ENCODE results near the gene CHRNA3.

Gene CHRNA3

DNA sequence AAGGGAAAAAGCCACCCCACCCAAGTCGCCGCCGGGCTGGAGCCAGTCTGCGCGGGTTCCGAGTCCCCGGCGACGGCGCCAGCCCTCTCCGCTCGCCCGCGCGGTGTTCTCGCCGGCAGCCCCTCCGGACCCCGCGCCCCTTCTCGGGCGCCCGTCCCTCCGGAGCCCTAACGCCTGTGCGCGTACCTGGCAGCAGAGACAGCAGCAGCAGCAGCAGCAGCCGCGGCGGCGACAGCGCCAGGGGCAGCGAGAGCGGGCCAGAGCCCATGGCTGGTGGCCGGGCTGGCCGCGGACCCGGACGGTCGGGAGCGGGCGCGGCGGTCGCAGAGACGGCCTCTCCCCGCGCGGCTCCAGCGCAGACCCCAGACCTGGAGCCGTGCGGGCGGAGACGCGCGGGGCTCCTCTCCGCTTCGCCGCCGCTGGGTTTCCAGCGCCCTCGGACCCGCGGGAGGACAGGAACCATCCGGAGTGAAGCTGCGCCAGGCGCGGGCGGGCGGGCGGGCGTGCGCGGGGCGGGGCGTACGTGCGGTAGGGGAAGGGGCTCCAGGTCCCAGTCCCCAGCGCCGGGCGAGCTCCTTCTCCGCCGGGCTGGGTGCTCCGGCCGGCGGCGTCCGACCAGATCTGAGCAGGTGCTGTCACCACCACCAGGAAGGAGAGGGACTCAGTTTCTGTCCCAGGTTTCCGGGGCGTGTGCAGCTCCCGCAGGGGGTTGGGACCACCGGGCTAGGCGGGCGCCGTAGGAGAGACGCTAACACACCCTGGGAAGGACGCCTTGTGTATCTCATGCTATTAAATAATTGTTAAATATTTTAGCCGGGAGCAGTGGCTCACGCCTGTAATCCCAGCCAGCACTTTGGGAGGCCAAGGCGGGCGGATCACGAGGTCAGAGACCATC, at the start of gene CHRNA3:
Gene CHRNA3, minus strand, starts transcription at position 470 of the 895 bp plus-strand sequence. Its CDS starts 202 bp downstream, at position 268.
- DNase-seq (ENCODE audit: low read depth) = no peak

DNA sequence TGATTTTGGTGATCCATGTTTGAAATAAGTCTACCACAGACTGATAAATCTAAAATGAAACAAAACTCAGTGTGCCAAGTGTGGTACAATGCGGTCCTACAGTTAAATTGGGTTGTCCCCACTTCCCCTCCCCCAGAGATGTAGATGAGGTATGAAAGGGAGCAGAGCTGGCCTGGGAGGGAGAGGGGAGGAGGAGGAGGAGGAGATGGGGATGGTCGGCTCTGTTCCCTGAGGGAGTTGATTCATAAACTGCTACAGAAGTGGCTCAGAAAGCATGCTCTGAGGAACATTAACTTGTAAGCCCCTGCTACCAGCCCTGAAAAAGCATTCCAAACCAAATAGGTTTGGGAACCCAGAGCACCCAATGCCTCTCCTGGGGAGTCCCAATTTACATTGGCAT, 48.2 kb upstream of the CHRNA3 start:
- no peak for DNase-seq (ENCODE audit: low read depth)

DNA sequence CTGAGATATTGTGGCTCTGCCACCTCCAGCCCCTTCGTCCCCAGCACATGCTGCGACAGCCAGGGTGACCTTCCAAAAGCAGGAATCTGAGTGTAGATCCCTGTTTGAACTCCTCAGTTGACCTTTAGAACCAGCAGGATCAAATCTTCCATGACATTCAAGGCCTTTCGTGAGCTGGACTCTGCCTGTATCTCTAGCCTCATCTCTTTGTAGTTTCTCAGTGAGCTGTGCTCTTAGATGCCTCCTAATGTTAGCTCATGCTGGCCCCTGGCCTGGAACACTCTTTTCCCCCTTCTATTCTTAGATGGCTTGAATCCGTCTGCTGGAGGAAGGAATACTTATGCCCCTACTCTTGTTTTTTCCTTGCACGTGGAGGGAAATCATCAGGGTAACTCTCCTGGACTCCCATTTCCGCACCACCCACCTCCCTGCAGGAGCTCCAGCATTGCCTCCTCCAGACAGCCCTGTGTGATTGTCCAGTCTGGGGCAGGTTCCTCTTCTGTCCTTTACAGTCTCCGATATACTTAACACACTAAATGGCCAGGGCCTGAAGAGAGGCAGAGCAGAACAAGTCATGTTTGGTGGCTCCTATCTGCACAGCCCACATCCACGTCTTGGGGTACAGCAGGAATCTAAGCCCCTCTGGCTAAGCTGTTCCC, 46.9 kb upstream of the CHRNA3 start:
- DNase-seq (ENCODE audit: low read depth) = no peak

DNA sequence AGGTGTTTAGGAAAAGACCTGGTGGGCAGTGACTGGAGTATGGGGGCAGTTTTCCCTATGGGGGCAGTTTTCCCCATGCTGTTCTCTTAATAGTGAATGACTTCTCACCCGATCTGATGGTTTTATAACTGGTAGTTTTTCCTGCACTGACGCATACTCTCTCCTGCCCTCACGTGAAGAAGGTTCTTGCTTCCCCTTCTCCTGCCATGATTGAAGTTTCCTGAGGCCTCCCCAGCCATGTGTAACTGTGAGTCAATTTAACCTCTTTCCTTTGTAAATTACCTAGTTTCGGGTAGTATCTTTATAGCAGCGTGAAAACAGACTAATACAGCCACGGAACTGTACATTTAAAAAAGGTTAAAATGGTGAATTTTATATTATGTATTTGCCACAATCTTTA, 45.2 kb upstream of the CHRNA3 start:
- no peak for DNase-seq (ENCODE audit: low read depth)

DNA sequence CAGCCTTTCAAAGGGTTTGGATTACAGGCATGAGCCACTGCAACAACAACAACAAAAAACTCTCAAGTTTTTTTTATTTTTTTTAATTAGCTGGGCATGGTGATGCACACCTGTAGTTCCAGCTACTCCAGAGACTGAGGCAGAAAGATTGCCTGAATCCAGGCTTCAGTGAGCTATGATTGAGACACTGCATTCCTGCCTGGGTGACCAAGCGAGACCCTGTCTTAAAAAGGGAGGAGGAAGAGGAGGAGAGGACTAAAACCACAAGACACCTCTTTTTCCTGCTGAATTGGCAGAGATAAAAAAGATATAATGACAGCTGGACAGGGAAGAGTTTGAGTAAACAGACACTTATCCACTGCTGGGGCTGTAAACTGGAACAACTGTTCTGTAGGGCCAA, 42.9 kb upstream of the CHRNA3 start:
- DNase-seq (ENCODE audit: low read depth) = no peak

DNA sequence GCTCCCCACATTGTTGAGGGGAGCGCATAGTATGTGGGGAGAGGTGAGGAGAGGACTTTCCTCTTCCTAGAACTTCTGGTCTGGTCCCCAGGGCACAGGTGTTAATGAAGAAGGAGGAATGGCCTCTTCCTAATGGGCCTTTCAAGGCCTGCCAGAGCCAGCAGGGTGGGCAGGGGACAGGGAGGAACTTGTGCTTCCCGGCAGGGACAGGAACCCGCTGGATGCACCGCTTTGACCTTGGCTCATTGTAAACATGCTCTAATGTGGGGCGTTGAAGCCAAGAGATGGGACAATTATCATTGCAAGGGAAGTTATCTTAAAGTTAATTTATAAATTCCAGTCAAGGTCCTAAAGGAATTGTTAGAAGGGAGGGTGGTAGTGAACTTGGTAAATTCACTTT, 41.2 kb upstream of the CHRNA3 start:
- no peak for DNase-seq (ENCODE audit: low read depth)

DNA sequence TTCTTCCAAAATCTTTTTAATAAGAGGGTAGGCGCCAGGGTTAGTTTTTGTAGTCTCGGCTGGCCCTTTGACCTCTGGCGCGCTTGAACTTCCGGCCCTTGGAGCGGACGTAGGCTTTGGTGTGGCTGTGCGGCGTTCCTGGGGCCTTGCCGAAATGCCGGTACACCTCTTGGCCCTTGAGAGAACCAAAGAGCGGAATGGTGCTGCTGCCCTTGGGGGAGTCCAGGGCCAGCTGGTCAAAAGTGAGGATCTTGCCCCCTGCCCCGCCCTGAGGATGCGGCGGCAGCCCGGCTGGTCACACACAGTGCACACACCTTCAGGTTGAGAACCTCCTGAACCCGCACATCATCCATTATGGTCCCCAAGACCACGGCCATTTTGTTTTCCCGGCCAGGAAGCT, 40.2 kb upstream of the CHRNA3 start:
- DNase-seq (ENCODE audit: low read depth) = no peak

DNA sequence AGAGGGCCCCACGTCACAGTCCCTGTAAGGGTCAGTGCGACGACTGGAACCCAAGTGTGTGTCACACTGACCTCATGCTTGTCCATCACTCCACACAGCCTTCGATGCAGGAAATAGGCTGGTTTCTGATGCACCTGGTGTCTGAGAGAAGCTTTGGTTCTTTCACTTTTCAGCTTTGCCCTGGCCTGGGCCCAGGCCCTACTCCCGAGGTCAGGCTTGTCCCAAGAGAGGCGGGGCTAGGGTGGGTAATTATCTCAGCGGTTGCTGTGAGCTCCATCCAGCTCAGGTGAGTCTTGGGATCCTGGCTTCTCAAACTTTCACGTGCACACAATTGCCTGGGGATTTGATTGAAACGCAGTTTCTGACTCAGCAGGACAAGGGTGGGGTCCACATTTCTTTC, 39.8 kb upstream of the CHRNA3 start:
- no peak for DNase-seq (ENCODE audit: low read depth)

DNA sequence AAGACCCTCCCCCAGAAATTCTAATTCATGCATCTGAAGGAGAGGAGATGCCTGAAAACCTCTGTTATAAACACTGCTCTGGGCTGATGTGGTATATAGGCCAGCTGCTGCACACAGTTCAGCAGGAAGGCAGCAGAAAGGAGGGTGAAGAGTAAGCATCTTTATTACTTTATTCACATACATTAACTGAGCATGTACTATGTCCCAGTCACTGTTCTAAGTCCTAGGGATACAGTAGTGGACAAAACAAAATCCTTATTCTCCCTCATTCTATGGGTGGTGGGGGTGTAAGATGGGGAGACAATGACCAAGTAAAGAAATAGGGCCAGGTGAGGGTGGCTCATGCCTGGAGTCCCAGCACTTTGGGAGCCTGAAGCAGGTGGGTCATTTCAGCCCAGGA, 38.0 kb upstream of the CHRNA3 start:
- DNase-seq (ENCODE audit: low read depth) = no peak

DNA sequence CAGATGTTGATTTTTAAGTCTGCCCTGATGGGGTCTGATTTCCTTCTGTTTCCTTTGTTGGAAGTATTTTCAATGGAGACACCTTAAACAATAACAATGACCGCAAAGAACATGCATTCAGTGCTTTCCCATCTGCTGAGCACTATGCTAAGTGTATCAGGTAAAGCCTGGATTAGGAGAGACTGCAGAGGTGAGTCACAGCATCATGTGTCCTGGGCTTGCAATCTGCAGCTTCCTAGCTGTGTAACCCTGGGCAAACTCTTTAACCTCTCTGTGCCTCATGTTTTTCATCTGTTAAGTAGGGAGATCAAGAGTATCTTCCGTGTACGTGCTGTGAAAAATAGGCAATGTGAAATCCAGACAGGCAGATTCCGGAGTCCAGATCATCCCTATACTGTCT, 33.5 kb upstream of the CHRNA3 start:
- no peak for DNase-seq (ENCODE audit: low read depth)

DNA sequence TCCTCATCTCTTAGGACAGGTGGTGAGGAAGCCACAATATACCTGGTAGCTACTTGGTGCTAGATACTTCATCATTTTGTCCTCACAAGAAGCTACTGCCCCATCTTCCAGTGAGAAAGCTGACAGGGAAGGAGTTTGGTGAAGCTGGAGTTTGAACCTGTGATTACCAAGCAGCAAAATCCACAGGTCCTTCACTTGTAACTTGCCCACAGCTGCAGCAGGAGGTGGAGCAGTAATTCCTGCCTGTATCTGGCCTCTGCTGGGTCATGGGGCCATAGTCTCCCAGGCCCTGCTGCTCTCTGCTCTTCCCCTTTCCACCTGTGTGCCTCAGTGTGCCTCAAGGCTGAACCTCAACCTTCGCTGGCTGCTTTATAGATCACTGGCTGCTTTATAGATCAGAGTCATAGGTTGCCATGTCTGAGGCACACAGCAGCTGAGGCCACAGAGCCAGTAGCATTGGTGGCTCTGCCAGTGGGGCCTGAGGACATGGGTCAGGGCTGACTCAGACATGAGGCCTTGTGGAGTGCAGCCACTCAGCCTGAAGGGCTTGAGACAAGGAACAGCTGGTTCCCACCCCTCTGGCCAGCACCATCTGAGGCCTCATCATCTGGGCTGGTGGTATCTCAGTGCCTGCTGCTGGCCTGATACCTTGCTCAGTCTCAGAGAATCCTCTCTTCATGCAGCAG, 31.3 kb upstream of the CHRNA3 start:
- no peak for DNase-seq (ENCODE audit: low read depth)

DNA sequence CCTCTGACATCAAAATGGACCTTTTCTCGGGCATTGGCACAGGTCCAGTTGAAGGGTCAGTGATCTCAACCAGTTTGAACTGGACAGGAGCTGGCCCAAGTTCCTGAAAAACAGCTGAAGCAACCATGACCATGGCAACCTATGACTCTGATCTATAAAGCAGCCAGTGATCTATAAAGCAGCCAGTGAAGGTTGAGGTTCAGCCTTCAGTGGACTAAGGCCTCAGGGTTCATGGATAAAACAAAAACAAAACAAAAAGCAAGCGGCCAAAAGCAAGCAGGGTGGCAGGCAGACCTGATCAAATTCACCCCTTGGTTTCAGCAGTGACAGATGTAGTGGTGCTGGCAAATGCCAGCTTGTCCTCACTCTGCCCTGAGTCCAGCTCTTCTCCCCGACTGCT, 30.2 kb upstream of the CHRNA3 start:
- no peak for DNase-seq (ENCODE audit: low read depth)

DNA sequence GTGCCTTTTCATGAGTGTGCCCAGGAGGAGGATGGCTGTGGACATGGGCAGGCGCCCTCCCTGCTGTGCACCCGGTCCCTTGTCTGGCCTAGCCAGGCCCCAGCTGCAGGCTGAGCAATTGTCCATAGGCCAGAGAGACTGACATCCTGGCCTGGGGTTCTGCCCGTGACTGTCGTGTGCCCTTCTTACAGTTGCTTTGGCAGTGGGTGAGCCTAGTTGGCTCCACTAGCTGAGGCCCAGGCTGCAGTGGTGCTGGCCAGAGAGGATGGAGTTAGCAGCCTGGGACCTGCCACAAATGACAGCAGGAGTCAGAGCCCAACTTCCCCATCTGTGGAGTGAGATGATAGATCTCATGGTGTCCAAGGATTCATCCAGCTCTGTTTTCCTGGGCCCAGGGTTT, 29.2 kb upstream of the CHRNA3 start:
- no peak for DNase-seq (ENCODE audit: low read depth)

DNA sequence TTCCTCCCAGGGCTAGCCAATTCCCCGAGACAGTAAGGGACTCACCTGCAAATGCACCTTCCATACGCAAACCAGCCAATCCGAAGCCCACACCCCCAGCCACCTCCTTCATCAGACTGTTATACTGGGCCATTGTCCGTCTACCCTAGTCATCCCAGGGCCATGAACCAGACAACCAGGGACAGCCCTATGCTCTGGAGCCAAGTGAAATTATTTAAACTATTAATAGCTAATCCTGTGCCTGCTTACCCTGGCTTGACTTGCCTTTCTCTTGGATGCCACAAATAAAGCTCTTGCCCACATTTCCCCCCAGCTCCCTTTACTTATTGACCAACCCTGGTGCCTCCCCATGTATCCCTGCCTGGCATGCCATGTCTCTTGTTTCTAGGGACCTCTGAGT, 24.2 kb upstream of the CHRNA3 start:
- DNase-seq (ENCODE audit: low read depth) = no peak

DNA sequence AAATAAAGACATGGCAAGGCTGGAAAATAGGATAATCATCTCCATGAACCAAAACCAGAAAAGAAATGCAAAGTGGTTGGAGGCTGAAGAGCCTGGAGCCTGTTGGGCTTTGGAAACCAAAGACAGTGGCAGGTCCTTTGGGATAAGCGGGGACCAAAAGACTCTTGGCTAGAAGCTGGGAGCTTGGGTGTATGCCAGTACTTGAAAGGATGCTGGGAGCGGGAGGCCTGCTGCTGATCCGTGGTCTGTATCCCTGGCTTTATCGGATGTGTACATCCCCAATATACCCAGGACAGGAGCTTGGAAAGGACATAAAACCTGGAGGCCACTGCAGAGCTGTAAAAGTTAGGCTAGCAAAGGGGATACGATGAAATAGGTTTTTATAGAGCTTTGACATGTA, 21.5 kb upstream of the CHRNA3 start:
- DNase-seq (ENCODE audit: low read depth) = no peak

DNA sequence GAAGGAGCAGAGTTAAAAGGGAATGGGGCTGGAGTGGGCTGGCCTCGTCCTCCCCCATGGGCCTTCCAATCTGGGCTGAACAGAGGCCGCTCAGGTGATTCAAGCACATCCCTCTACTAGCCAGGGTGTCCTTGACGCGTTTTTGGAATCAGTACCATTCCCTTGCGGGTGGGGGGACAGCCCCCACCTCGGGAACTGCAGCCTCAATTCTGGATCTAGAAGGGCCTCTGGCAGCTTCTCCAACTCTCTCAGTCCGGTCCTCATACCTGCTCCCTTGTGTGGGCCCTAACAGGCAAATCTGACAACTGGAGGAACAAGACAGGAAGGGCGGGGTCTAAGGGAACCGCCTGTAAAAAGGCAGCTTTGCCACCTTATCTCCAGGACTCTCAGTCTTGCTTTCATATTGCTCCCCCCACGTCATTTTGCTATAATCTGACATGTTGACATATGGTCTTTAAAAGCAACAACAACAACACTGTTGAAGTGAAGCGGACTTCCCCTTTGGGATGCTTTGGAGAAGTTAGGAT, 21.0 kb upstream of the CHRNA3 start:
- DNase-seq (ENCODE audit: low read depth) = no peak

DNA sequence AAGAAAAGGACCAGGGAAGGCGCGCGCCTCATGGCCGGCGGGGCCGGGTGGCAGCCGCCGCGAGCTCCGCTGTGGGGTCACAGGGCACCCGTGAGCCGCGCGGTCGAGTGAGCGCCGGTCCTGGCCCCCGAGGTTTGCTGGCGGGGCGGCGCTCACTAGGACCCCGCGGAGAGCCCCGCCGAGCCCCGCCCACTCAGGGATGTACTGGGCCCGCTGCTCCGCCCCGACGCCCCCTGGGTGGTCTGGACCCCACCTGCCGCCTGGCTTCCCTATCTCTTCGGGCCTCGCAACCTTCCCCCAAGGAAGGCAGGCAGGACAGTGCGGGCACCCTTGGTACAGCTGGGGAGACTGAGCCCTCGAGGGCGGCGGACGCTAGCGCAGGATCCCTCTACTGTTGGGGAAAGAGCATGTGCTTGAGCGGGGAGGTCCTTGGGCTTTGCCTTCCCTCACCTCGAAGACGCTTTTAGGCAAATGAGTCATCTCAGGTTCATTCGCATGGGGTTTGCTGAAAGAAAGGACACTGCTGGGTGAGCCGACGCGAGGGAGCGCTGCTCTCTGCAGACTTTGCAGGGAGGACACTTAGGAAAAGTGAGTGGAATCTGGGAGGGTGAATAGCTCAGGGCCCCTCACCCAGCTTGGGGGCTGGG, 20.4 kb upstream of the CHRNA3 start, which contains the start of gene CHRNB4:
Gene CHRNB4, minus strand, starts transcription at position 109 of the 647 bp plus-strand sequence. Its CDS starts 77 bp downstream, at position 32.
- DNase-seq (ENCODE audit: low read depth) = no peak

DNA sequence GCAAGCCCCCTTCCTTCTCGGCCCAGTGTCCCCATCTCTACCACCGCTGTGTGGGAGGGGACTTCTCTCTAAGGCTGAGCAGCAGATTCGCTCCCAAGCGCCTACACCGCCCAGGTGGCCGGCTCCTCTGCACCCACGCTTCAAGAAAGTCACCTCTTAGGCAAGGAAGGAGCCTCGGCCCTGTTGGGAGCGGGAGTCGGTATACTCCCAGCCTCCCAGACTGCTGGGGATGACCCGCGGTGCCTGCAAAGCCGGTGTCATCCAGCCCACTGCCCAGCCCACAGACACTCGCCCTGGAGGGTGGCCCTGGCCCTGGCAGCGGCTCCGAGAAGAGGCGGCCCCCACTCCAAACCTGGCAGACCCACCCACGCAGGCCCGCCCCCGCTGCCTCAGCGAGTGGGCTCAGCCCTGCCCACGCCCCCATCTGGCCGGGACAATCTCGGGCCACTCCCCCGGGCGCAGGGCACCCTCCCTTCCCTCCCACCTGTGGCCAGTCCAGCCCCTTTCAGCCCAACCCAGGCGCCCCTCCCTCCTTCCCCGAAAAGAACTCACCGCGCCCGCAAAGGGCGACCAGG, 19.8 kb upstream of the CHRNA3 start:
- no peak for DNase-seq (ENCODE audit: low read depth)

DNA sequence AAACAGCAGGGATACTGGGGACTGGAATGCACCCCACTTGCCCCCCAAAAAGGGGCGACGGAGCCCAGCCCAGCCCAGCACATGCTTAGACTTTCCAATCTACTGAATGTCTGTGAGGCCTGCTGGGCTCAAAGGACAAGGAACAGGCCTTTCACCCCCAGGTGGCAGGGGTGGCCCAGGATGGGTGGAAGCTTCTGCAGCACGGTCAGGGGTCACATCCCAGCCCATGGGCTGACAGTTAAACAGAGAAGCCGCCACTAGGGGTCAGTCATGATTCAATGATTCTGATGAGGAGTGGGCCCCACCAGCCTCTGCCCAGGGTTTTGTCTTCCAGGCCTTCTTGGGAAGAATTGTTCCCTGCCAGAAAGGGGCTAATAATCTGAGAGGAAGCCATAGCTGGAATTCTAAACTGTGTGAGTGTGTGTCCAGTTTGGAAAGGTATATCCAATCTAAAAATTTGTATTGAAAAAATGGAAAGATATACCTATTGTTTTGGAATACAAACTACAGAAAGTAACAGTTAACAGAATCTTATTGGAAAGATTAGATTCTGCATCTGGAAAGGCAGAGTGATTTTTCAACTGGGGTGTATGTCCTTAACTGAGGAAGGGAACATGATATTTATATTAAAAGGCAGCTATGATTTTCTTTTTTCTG, 18.0 kb upstream of the CHRNA3 start:
- peak; percentile 21 for DNase-seq (ENCODE audit: low read depth)

DNA sequence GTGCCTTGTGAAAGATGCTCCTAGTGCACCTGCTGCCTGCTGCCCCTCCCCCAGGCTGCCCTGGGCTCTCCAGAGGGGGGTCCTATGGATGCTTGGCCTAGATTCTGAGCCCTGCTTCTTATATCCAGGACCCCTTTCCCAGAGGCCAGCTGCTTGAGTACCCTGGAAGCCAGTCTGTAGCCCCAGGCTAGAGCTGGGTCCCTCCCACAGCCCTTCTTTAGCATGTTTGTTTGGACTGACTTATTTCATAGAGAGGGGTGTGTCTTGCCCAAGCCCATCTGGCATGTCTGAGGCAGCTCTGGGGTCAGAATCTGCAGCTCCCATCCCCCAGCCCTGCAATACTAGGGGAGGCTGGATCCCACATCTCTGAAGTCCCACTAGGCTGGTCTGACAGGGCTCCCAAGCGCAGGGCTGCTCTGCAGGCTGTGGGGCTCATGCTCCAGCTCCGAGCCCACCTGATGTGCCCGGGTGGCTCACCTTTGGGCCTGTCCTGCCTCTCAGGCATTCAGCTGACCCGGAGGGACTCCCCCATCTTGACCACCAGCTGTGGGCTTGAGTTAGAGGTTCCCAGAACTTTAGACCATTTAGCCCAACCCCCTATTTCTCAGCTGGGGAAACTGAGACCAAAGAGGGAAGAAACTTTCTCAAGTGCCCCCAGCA, 17.1 kb upstream of the CHRNA3 start:
- DNase-seq (ENCODE audit: low read depth) = no peak

Measured in stimulated activated CD8-positive, alpha-beta memory T cell treated with anti-CD3 and anti-CD28 coated beads, Interleukin-12 subunit alpha, Interleukin-12 subunit beta, amount 100 ng/mL, for 1 hour (primary cell).